SK-MEL-5 (cell line): Measurements from ENCODE around the gene METTL25B. TPM values are rescaled to one million over a fixed set of nuclear protein-coding genes. Genes with fewer than 3 reads are reported as not detected.

Experiments used
- DNase-seq: peaks from one replicate; pipeline ENCODE4 v3.0.0-alpha.2; 2016; ENCODE audit warnings: low read depth, low spot score
- in situ Hi-C: cut with HindIII; loops from 2 replicates; pipeline ENCODE4 v1.10.0; 2016; ENCODE audit warnings: low sequenced_read_pairs, high pct_unique_total_duplicates, low pct_unique_long_range_greater_than_20kb
- total RNA-seq: library from RNA; depleted of rRNA; stranded (reverse); fragments of >200 nt; shearing (Covaris generic); gene quantifications from 2 replicates; pipeline ENCODE4 v1.2.3, GENCODE V29; 2014; rRNA removed

Gene METTL25B
- total RNA-seq, 1 experiment from 2014 or later, result 12.5 TPM

GRCh38 chr1:156773607-156774006 lies 45.3 kb downstream of the METTL25B start:
- in situ Hi-C loops, result no loop called here
- no peak for DNase-seq

DNA sequence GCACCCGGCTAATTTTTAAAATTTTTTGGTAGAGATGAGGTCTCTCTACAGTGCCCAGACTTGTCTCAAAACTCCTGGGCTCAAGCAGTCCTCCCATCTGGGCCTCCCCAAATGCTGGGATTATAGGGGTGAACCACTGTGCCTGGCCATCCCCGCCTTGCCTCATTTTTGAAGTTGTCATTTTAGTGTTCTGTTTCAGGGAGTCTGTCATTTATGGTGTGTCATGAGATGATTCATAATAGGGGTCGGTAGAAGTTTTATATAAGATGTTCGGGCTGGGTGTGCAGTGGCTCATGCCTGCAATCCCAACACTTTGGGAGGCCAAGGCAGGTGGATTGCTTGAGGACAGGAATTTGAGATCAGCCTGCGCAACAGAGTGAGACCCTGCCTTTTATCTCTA lies 47.5 kb downstream of the METTL25B start:
- DNase-seq, result no peak
- in situ Hi-C loops, result no loop called here

GRCh38 chr1:156776942-156777341 lies 48.7 kb downstream of the METTL25B start:
- DNase-seq, result no peak
- in situ Hi-C loops, result no loop called here

GRCh38 chr1:156777573-156777972 lies 49.3 kb downstream of the METTL25B start:
- DNase-seq, result no peak
- in situ Hi-C loops, result no loop called here

DNA sequence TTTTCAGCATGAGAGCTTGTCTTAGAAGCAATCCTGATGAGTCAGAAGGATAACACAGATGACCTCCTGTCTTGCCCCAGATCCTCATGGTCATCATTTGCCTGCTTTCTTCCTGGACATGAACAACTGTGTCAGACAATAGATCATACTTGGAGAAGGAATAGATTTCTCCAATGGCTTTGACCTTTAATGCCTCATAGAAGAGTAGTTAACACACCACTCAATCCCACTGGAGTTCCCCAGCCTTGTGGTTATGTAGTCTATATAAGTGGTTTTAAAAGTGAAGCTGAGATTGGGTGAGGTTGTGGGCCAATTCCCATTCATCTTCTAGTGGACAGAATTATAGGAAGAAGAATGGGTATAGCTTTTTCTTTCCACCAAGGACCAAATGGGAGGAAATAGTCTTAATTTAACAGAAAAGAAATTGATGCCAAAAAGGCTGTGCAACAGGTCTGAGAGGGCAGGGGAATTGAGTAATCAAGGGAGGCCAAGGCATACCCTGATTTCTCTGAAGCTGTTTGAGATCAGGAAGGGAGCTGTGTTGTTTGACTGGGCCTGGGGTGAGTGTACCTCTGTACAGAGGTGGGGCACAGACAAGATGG lies 53.4 kb downstream of the METTL25B start:
- peak; percentile 58 for DNase-seq
- in situ Hi-C loops, result no loop called here

GRCh38 chr1:156785458-156785857 lies 57.2 kb downstream of the METTL25B start:
- in situ Hi-C loops, result no loop called here
- DNase-seq, result no peak

Other genes with a start within 250 kb of the METTL25B start
- gene MEF2D, start 227.7 kb upstream of the METTL25B start, total RNA-seq, result 19.6 and 19.9 TPM in 2 replicates
- 10.1 and 10.3 TPM in 2 replicates for gene IQGAP3, start 155.9 kb upstream of the METTL25B start, total RNA-seq
- gene TTC24, start 148.7 kb upstream of the METTL25B start, total RNA-seq, result not detected in 2 replicates
- 216 and 229 TPM in 2 replicates for gene NAXE, start 136.7 kb upstream of the METTL25B start, total RNA-seq
- 26.4 and 27.3 TPM in 2 replicates for gene GPATCH4, start 127.0 kb upstream of the METTL25B start, total RNA-seq
- not detected in 2 replicates for gene HAPLN2, start 109.1 kb upstream of the METTL25B start, total RNA-seq
- 34.2 and 43.7 TPM in 2 replicates for gene BCAN, start 86.4 kb upstream of the METTL25B start, total RNA-seq
- 81.0 and 97.4 TPM in 2 replicates for gene NES, start 51.1 kb upstream of the METTL25B start, total RNA-seq
- gene CRABP2, start 22.9 kb upstream of the METTL25B start, total RNA-seq, result 0.29 TPM in 1 of 2 replicates, not detected in the other
- gene ISG20L2, start 297 bp downstream of the METTL25B start, total RNA-seq, result 20.0 and 29.1 TPM in 2 replicates
- 152 and 180 TPM in 2 replicates for gene MRPL24, start 12.6 kb downstream of the METTL25B start, total RNA-seq
- 189 and 191 TPM in 2 replicates for gene HDGF, start 23.2 kb downstream of the METTL25B start, total RNA-seq
- gene PRCC, start 39.1 kb downstream of the METTL25B start, total RNA-seq, result 30.6 and 34.0 TPM in 2 replicates
- 0.32 TPM in 1 of 2 replicates, not detected in the other for gene SH2D2A, start 88.4 kb downstream of the METTL25B start, total RNA-seq
- not detected in 2 replicates for gene INSRR, start 130.6 kb downstream of the METTL25B start, total RNA-seq
- 0.32 and 0.53 TPM in 2 replicates for gene NTRK1, start 132.4 kb downstream of the METTL25B start, total RNA-seq
- not detected in 2 replicates for gene PEAR1, start 165.2 kb downstream of the METTL25B start, total RNA-seq
- not detected in 2 replicates for gene LRRC71, start 192.2 kb downstream of the METTL25B start, total RNA-seq